NB4 (cell line): Measurements from ENCODE around the gene DIDO1.

ENCODE experiments used
- POLR2A ChIP-seq: IDR thresholded peaks from 2 replicates; pipeline ENCODE4 v1.6.1; 2011; ENCODE audit warnings: mild to moderate bottlenecking; ENCODE audit not compliant: insufficient read length; ENCODE audit errors: extremely low read depth
- TF ChIP-seq, protein P1 (sequence below): IDR thresholded peaks from one replicate; pipeline ENCODE4 v1.5.1; 2012; ENCODE audit warnings: low read depth, low read length
- TF ChIP-seq, protein P2 (sequence below): IDR thresholded peaks from 2 replicates; pipeline ENCODE4 v1.6.1; 2011; ENCODE audit warnings: low read depth, low read length

DNA sequence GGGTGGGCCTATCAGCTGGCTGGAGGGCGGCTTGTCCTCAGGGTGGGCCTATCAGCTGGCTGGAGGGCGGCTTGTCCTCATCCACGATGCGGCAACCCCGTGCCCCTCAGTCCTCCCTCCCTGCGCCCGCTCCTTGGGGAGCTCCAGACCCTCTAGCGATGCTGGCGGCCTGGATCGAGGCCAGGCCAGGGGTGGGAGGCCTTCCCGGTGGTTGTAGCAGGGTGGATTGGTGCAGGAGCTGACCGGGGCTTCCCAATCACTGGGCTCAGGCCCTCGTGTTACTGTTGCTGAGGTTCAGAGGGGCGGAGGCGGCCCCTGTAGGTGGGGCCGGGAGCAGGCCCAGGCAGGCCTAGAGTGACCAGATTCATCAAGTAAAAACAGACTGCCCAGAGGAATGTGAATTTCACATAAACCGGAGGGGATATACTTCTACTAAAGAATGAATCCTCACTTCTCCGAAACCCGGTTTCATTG, 35.0 kb upstream of the DIDO1 start:
- TF ChIP-seq, protein P1, sequence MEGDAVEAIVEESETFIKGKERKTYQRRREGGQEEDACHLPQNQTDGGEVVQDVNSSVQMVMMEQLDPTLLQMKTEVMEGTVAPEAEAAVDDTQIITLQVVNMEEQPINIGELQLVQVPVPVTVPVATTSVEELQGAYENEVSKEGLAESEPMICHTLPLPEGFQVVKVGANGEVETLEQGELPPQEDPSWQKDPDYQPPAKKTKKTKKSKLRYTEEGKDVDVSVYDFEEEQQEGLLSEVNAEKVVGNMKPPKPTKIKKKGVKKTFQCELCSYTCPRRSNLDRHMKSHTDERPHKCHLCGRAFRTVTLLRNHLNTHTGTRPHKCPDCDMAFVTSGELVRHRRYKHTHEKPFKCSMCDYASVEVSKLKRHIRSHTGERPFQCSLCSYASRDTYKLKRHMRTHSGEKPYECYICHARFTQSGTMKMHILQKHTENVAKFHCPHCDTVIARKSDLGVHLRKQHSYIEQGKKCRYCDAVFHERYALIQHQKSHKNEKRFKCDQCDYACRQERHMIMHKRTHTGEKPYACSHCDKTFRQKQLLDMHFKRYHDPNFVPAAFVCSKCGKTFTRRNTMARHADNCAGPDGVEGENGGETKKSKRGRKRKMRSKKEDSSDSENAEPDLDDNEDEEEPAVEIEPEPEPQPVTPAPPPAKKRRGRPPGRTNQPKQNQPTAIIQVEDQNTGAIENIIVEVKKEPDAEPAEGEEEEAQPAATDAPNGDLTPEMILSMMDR, result no peak
- TF ChIP-seq, protein P2, sequence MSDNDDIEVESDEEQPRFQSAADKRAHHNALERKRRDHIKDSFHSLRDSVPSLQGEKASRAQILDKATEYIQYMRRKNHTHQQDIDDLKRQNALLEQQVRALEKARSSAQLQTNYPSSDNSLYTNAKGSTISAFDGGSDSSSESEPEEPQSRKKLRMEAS, result no peak
- no peak for TF ChIP-seq POLR2A
